ENCODE results near the gene ATP2C1.
"Not testable (repeated sequence)": the region's sequence is repeated elsewhere in the genome, so short reads cannot be mapped to it uniquely, and the experiment has no call there.

ATP2C1 gene

GRCh38 chr3:131038326-131038725 is 144.4 kb downstream of the ATP2C1 start:
- Histone ChIP-seq H3K14ac (ENCODE audit: low read length) (no peak overlapping the region), H3K23ac (ENCODE audit: low read length) (no peak overlapping the region), H4K8ac (ENCODE audit: low read depth, low read length) (no peak overlapping the region), H3K27ac (ENCODE audit: low read depth, low read length) (no peak overlapping the region), H3K4ac (ENCODE audit: low read depth, low read length) (no peak overlapping the region), H4K91ac (ENCODE audit: low read depth, low read length) (no peak overlapping the region), H2BK5ac (ENCODE audit: low read depth, low read length, poor library complexity) (no peak overlapping the region), H2BK120ac (ENCODE audit: insufficient read depth, low read length, poor library complexity) (no peak overlapping the region), H2AFZ (ENCODE audit: insufficient read depth, low read length, poor library complexity) (no peak overlapping the region), H3K18ac (ENCODE audit: low read length) (no peak overlapping the region), H3K4me3 (ENCODE audit: low read depth, low read length) (no peak overlapping the region), H3K9ac (ENCODE audit: low read length) (no peak overlapping the region), H3K9me3 (ENCODE audit: insufficient read depth, low read depth, low read length) (no peaks in the 10 kb centered on the region), H2AK5ac (ENCODE audit: low read length) (no peak overlapping the region), H3K36me3 (ENCODE audit: control insufficient read depth in 1 of 2, insufficient read depth in 2 of 2, low read length in 2 of 2) (no peaks in the 10 kb centered on the region), H2BK12ac (ENCODE audit: low read length) (no peak overlapping the region), H3K4me2 (ENCODE audit: low read length) (no peak overlapping the region), H3K27me3 (ENCODE audit: insufficient read depth, low read length) (no peaks in the 10 kb centered on the region), H3K79me1 (ENCODE audit: low read length) (no peaks in the 10 kb centered on the region), H3K4me1 (ENCODE audit: control insufficient read depth in 1 of 2, insufficient read depth in 2 of 2, low read length in 2 of 2) (no peaks in the 10 kb centered on the region), H4K12ac (ENCODE audit: low read depth, low read length) (no peak overlapping the region), H3K79me2 (ENCODE audit: control insufficient read depth, insufficient read depth, low read length, poor library complexity) (no peaks in the 10 kb centered on the region)
- no CpG with 5 or more reads among the region's 2 CpGs for WGBS (ENCODE audit: extremely low coverage, insufficient coverage, insufficient read length)
- DNase-seq, result no peak

GRCh38 chr3:131042271-131042985 is 148.5 kb downstream of the ATP2C1 start:
- H2AFZ ChIP-seq (ENCODE audit: insufficient read depth, low read length, poor library complexity); H3K36me3 ChIP-seq (ENCODE audit: control insufficient read depth in 1 of 2, insufficient read depth in 2 of 2, low read length in 2 of 2); H4K91ac ChIP-seq (ENCODE audit: low read depth, low read length); H3K27me3 ChIP-seq (ENCODE audit: insufficient read depth, low read length); H2BK120ac ChIP-seq (ENCODE audit: insufficient read depth, low read length, poor library complexity); H3K9ac ChIP-seq (ENCODE audit: low read length); H3K14ac ChIP-seq (ENCODE audit: low read length); H2BK12ac ChIP-seq (ENCODE audit: low read length); H3K4me2 ChIP-seq (ENCODE audit: low read length); H3K4me3 ChIP-seq (ENCODE audit: low read depth, low read length); H4K8ac ChIP-seq (ENCODE audit: low read depth, low read length); H3K27ac ChIP-seq (ENCODE audit: low read depth, low read length); H3K4ac ChIP-seq (ENCODE audit: low read depth, low read length); H3K79me2 ChIP-seq (ENCODE audit: control insufficient read depth, insufficient read depth, low read length, poor library complexity); H2AK5ac ChIP-seq (ENCODE audit: low read length); H3K79me1 ChIP-seq (ENCODE audit: low read length); H3K4me1 ChIP-seq (ENCODE audit: control insufficient read depth in 1 of 2, insufficient read depth in 2 of 2, low read length in 2 of 2); DNase-seq; H2BK5ac ChIP-seq (ENCODE audit: low read depth, low read length, poor library complexity); H3K23ac ChIP-seq (ENCODE audit: low read length); H4K12ac ChIP-seq (ENCODE audit: low read depth, low read length); H3K18ac ChIP-seq (ENCODE audit: low read length); H3K9me3 ChIP-seq (ENCODE audit: insufficient read depth, low read depth, low read length): not testable (repeated sequence)
- no CpG with 5 or more reads among the region's 10 CpGs for WGBS (ENCODE audit: extremely low coverage, insufficient coverage, insufficient read length)

GRCh38 chr3:131047582-131047981 is 153.7 kb downstream of the ATP2C1 start:
- no peak overlapping the region for H3K4me3 ChIP-seq (ENCODE audit: low read depth, low read length)
- H3K79me1 ChIP-seq (ENCODE audit: low read length), result no peaks in the 10 kb centered on the region
- H3K23ac ChIP-seq (ENCODE audit: low read length), result no peak overlapping the region
- WGBS (ENCODE audit: extremely low coverage, insufficient coverage, insufficient read length), result no CpG with 5 or more reads among the region's 2 CpGs
- H3K27me3 ChIP-seq (ENCODE audit: insufficient read depth, low read length), result no peaks in the 10 kb centered on the region
- no peak overlapping the region for H3K18ac ChIP-seq (ENCODE audit: low read length)
- H3K9me3 ChIP-seq (ENCODE audit: insufficient read depth, low read depth, low read length), result no peaks in the 10 kb centered on the region
- no peaks in the 10 kb centered on the region for H3K36me3 ChIP-seq (ENCODE audit: control insufficient read depth in 1 of 2, insufficient read depth in 2 of 2, low read length in 2 of 2)
- no peak overlapping the region for H4K12ac ChIP-seq (ENCODE audit: low read depth, low read length)
- no peak overlapping the region for H2BK5ac ChIP-seq (ENCODE audit: low read depth, low read length, poor library complexity)
- H3K4me1 ChIP-seq (ENCODE audit: control insufficient read depth in 1 of 2, insufficient read depth in 2 of 2, low read length in 2 of 2), result peaks cover 2 to 4% of the 10 kb centered on the region in 2 experiments
- no peaks in the 10 kb centered on the region for H3K79me2 ChIP-seq (ENCODE audit: control insufficient read depth, insufficient read depth, low read length, poor library complexity)
- H3K4me2 ChIP-seq (ENCODE audit: low read length), result no peak overlapping the region
- no peak overlapping the region for H3K9ac ChIP-seq (ENCODE audit: low read length)
- H3K4ac ChIP-seq (ENCODE audit: low read depth, low read length), result no peak overlapping the region
- no peak overlapping the region for H3K14ac ChIP-seq (ENCODE audit: low read length)
- no peak overlapping the region for H2BK120ac ChIP-seq (ENCODE audit: insufficient read depth, low read length, poor library complexity)
- no peak overlapping the region for H2AK5ac ChIP-seq (ENCODE audit: low read length)
- H2BK12ac ChIP-seq (ENCODE audit: low read length), result no peak overlapping the region
- no peak overlapping the region for H4K8ac ChIP-seq (ENCODE audit: low read depth, low read length)
- no peak overlapping the region for H4K91ac ChIP-seq (ENCODE audit: low read depth, low read length)
- DNase-seq, result no peak
- no peak overlapping the region for H3K27ac ChIP-seq (ENCODE audit: low read depth, low read length)
- H2AFZ ChIP-seq (ENCODE audit: insufficient read depth, low read length, poor library complexity), result no peak overlapping the region

DNA sequence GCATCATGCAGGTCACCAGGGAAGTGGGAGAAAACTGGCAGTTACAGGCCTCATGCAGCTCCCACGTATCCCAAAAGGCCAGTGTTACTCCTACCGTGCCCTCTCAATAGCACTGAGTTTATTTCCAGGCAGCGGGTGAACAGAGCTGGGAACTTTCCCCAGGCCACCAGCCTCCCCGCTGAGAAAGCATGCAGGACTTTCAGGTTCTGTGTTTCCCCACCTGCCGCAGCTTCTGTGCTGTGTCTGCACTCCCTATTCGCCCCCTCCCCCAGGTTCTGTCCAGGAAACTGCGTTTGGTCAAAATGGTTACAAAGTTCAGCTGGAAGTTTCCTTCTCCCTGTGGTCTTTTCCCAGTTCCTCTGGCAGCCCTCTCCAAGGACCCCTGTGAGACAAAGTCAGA is 154.1 kb downstream of the ATP2C1 start:
- Histone ChIP-seq H3K9me3 (ENCODE audit: insufficient read depth, low read depth, low read length) (no peaks in the 10 kb centered on the region), H2AK5ac (ENCODE audit: low read length) (no peak overlapping the region), H4K8ac (ENCODE audit: low read depth, low read length) (no peak overlapping the region), H3K23ac (ENCODE audit: low read length) (no peak overlapping the region), H3K18ac (ENCODE audit: low read length) (no peak overlapping the region), H3K4me1 (ENCODE audit: control insufficient read depth in 1 of 2, insufficient read depth in 2 of 2, low read length in 2 of 2) (peaks cover 2 to 4% of the 10 kb centered on the region in 2 experiments), H4K91ac (ENCODE audit: low read depth, low read length) (no peak overlapping the region), H3K36me3 (ENCODE audit: control insufficient read depth in 1 of 2, insufficient read depth in 2 of 2, low read length in 2 of 2) (no peaks in the 10 kb centered on the region), H3K4ac (ENCODE audit: low read depth, low read length) (no peak overlapping the region), H2BK12ac (ENCODE audit: low read length) (no peak overlapping the region), H3K4me2 (ENCODE audit: low read length) (no peak overlapping the region), H3K4me3 (ENCODE audit: low read depth, low read length) (no peak overlapping the region), H2AFZ (ENCODE audit: insufficient read depth, low read length, poor library complexity) (no peak overlapping the region), H3K27me3 (ENCODE audit: insufficient read depth, low read length) (no peaks in the 10 kb centered on the region), H2BK5ac (ENCODE audit: low read depth, low read length, poor library complexity) (no peak overlapping the region), H3K79me2 (ENCODE audit: control insufficient read depth, insufficient read depth, low read length, poor library complexity) (no peaks in the 10 kb centered on the region), H3K9ac (ENCODE audit: low read length) (peak overlapping the region; percentile 59), H2BK120ac (ENCODE audit: insufficient read depth, low read length, poor library complexity) (no peak overlapping the region), H3K27ac (ENCODE audit: low read depth, low read length) (no peak overlapping the region), H3K14ac (ENCODE audit: low read length) (no peak overlapping the region), H4K12ac (ENCODE audit: low read depth, low read length) (no peak overlapping the region), H3K79me1 (ENCODE audit: low read length) (no peaks in the 10 kb centered on the region)
- no peak for DNase-seq
- WGBS (ENCODE audit: extremely low coverage, insufficient coverage, insufficient read length), result no CpG with 5 or more reads among the region's 7 CpGs

All from trophoblast cell (in vitro differentiated cells and primary cell).